ENCODE data around the gene RYR2. TPM values are rescaled to one million over a fixed set of nuclear protein-coding genes. Genes with fewer than 3 reads are reported as not detected.

RYR2 gene
- total RNA-seq, 2 donors from 2014 or later: 14.2 to 17.1 TPM

DNA sequence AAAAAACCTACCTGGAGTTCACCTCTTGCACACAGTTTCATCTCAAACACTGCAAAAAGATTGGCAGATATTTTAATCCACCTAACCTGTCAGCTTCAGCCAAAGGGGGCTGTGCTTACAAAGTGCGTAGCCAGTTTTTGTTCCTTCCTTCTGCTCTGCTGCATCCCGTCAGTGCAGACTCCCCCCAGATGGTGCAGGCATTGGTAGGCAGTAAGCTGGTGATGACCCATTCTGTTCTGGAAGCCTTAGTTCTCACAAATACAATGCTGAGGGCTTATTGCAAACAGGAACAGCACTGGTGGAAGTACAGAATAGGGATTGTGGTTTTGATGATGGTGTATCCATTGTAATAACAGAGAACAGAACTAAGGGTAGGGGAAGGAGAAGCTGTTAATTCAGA lies 239.5 kb downstream of the RYR2 start:
- Histone ChIP-seq H3K4me1 (no peaks in the 10 kb centered on the region), H3K4me3 (no peak overlapping the region), H3K27me3 (no peaks in the 10 kb centered on the region), H3K36me3 (replicated peaks in 1 of 2; ENCODE audit: insufficient read depth in 1 of 2, low read depth in 2 of 2) (no peaks in the 10 kb centered on the region), H3K27ac (no peak overlapping the region), H3K9me3 (no peaks in the 10 kb centered on the region)
- DNase-seq (no peak), ATAC-seq (no peak)
- no peak for TF ChIP-seq POLR2A (IDR thresholded peaks at IDR 0.05)
- TF ChIP-seq, protein P1, sequence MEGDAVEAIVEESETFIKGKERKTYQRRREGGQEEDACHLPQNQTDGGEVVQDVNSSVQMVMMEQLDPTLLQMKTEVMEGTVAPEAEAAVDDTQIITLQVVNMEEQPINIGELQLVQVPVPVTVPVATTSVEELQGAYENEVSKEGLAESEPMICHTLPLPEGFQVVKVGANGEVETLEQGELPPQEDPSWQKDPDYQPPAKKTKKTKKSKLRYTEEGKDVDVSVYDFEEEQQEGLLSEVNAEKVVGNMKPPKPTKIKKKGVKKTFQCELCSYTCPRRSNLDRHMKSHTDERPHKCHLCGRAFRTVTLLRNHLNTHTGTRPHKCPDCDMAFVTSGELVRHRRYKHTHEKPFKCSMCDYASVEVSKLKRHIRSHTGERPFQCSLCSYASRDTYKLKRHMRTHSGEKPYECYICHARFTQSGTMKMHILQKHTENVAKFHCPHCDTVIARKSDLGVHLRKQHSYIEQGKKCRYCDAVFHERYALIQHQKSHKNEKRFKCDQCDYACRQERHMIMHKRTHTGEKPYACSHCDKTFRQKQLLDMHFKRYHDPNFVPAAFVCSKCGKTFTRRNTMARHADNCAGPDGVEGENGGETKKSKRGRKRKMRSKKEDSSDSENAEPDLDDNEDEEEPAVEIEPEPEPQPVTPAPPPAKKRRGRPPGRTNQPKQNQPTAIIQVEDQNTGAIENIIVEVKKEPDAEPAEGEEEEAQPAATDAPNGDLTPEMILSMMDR (IDR thresholded peaks at IDR 0.05): no peak
- 41 to 65% methylated on average over 2 of the region's 2 CpGs for WGBS, 2 donors
- intact Hi-C loops (cut with DNase I): no loop called here

- Histone ChIP-seq H3K4me3 (no peak overlapping the region), H3K4me1 (no peaks in the 10 kb centered on the region), H3K27me3 (no peaks in the 10 kb centered on the region), H3K36me3 (replicated peaks in 1 of 2; ENCODE audit: insufficient read depth in 1 of 2, low read depth in 2 of 2) (no peaks in the 10 kb centered on the region), H3K27ac (no peak overlapping the region), H3K9me3 (no peaks in the 10 kb centered on the region)
- TF ChIP-seq, protein P1 (IDR thresholded peaks at IDR 0.05): no peak
- TF ChIP-seq POLR2A (IDR thresholded peaks at IDR 0.05): no peak
- 31 to 40% methylated on average over 3 of the region's 3 CpGs for WGBS, 2 donors
- intact Hi-C loops (cut with DNase I): no loop called here
- ATAC-seq (no peak), DNase-seq (no peak)
Observed at GRCh38 chr1:237282208-237282783, 240.3 kb downstream of the RYR2 start.

- DNase-seq: no peak
- WGBS, 2 donors: 51 to 62% methylated on average over 6 of the region's 6 CpGs
Observed at GRCh38 chr1:237287876-237288521, 246.0 kb downstream of the RYR2 start.

GRCh38 chr1:237293804-237294203 lies 251.8 kb downstream of the RYR2 start:
- WGBS, 2 donors: 82 to 90% methylated on average over 2 of the region's 2 CpGs
- Histone ChIP-seq H3K27ac (no peak overlapping the region), H3K9me3 (no peaks in the 10 kb centered on the region), H3K36me3 (replicated peaks in 1 of 2; ENCODE audit: insufficient read depth in 1 of 2, low read depth in 2 of 2) (no peaks in the 10 kb centered on the region), H3K27me3 (no peaks in the 10 kb centered on the region), H3K4me1 (no peaks in the 10 kb centered on the region), H3K4me3 (no peak overlapping the region)
- ATAC-seq: no peak
- intact Hi-C loops (cut with DNase I): no loop called here
- TF ChIP-seq, protein P1 (IDR thresholded peaks at IDR 0.05): no peak
- TF ChIP-seq POLR2A (IDR thresholded peaks at IDR 0.05): no peak
- DNase-seq: no peak

More at GRCh38 chr1:237287876-237288521, 246.0 kb downstream of the RYR2 start:
- Histone ChIP-seq H3K4me1 (no peaks in the 10 kb centered on the region), H3K27me3 (no peaks in the 10 kb centered on the region), H3K27ac (no peak overlapping the region), H3K36me3 (replicated peaks in 1 of 2; ENCODE audit: insufficient read depth in 1 of 2, low read depth in 2 of 2) (no peaks in the 10 kb centered on the region), H3K9me3 (no peaks in the 10 kb centered on the region), H3K4me3 (no peak overlapping the region)
- no peak for TF ChIP-seq POLR2A (IDR thresholded peaks at IDR 0.05)
- TF ChIP-seq, protein P1 (IDR thresholded peaks at IDR 0.05): no peak
- intact Hi-C loops (cut with DNase I): no loop called here
- ATAC-seq: no peak

GRCh38 chr1:237296861-237297260 lies 254.9 kb downstream of the RYR2 start:
- no peaks in the 10 kb centered on the region for H3K36me3 ChIP-seq (replicated peaks in 1 of 2; ENCODE audit: insufficient read depth in 1 of 2, low read depth in 2 of 2)
- TF ChIP-seq POLR2A (IDR thresholded peaks at IDR 0.05): no peak
- TF ChIP-seq, protein P1 (IDR thresholded peaks at IDR 0.05): no peak
- WGBS, 2 donors: 58 to 61% methylated on average over 4 of the region's 4 CpGs
- no peak overlapping the region for H3K27ac ChIP-seq
- no peak overlapping the region for H3K4me3 ChIP-seq
- intact Hi-C loops (cut with DNase I): no loop called here
- H3K9me3 ChIP-seq: no peaks in the 10 kb centered on the region
- no peaks in the 10 kb centered on the region for H3K4me1 ChIP-seq
- ATAC-seq: no peak
- DNase-seq: no peak
- H3K27me3 ChIP-seq: no peaks in the 10 kb centered on the region
